Thoracic aorta (tissue), 2 donors: Measurements from ENCODE around the gene USP20. TPM values are rescaled to one million over a fixed set of nuclear protein-coding genes. Genes with fewer than 3 reads are reported as not detected.
"Not testable (repeated sequence)": the region's sequence is repeated elsewhere in the genome, so short reads cannot be mapped to it uniquely, and the experiment has no call there.

Source experiments
- ATAC-seq: fragments of 150-250 bp; one replicate; pipeline ENCODE4 v1.8.0; 2017; ENCODE audit warnings: low read depth; ENCODE audit not compliant: insufficient number of reproducible peaks, low FRiP score
- DNase-seq: peaks from one replicate; pipeline ENCODE4 v3.0.0-alpha.2; 2020; ENCODE audit warnings: low spot score
- H3K27ac ChIP-seq, 2 donors: fragments of 200-600 bp; sonication (generic); 1 replicate in 1 of 2; 2 replicates in 1 of 2; pipeline ENCODE4 v1.5.1; 2016; ENCODE audit warnings: mild to moderate bottlenecking in 2 of 2, moderate library complexity in 2 of 2
- H3K27me3 ChIP-seq: fragments of 200-600 bp; sonication (generic); replicated peaks from 2 replicates; pipeline ENCODE4 v1.6.0; 2016; ENCODE audit warnings: mild to moderate bottlenecking; ENCODE audit not compliant: insufficient read depth
- H3K36me3 ChIP-seq: fragments of 200-600 bp; sonication (generic); one replicate; pipeline ENCODE4 v1.5.1; 2016
- H3K4me1 ChIP-seq, 2 donors: fragments of 200-600 bp; sonication (generic); 1 replicate in 1 of 2; 2 replicates in 1 of 2; pipeline versions ENCODE4 v1.5.1 to v1.6.0; 2016; ENCODE audit warnings: low read depth in 2 of 2, mild to moderate bottlenecking in 1 of 2; ENCODE audit not compliant: control insufficient read depth in 1 of 2
- H3K4me3 ChIP-seq: fragments of 200-600 bp; sonication (generic); 2 replicates; pipeline ENCODE4 v1.5.1; 2016; ENCODE audit warnings: mild to moderate bottlenecking
- H3K9me3 ChIP-seq: fragments of 200-600 bp; sonication (generic); 2 replicates; pipeline ENCODE4 v1.5.1; 2016
- CTCF ChIP-seq: fragments of 200-600 bp; sonication (generic); IDR thresholded peaks from one replicate; pipeline ENCODE4 v1.5.1; 2019; ENCODE audit warnings: antibody characterized with exemption
- total RNA-seq, 2 donors: library from RNA; depleted of rRNA; stranded (reverse); fragments of >200 nt; gene quantifications; one replicate each; pipeline versions ENCODE4 v1.1.0 to v1.2.3, GENCODE V29; 2016

Gene USP20
- total RNA-seq, 2 donors from 2014 or later: 47.8 to 51.2 TPM

GRCh38 chr9:129889122-129889940 lies 54.1 kb downstream of the USP20 start:
- H3K36me3 ChIP-seq: no peaks in the 10 kb centered on the region
- TF ChIP-seq CTCF: no peak
- no peaks in the 10 kb centered on the region for H3K9me3 ChIP-seq
- no peak overlapping the region for H3K27ac ChIP-seq
- H3K4me3 ChIP-seq: no peak overlapping the region
- DNase-seq (no peak), ATAC-seq (no peak)
- H3K27me3 ChIP-seq: no peaks in the 10 kb centered on the region
- peaks cover 21 to 54% of the 10 kb centered on the region in 2 donors for H3K4me1 ChIP-seq

- Histone ChIP-seq H3K4me3 (peak overlapping the region; percentile 18), H3K27me3 (no peaks in the 10 kb centered on the region), H3K36me3 (peaks cover 2% of the 10 kb centered on the region), H3K27ac (no peak overlapping the region), H3K4me1 (peaks cover 21 to 47% of the 10 kb centered on the region in 2 donors), H3K9me3 (no peaks in the 10 kb centered on the region)
- no peak for TF ChIP-seq CTCF
- DNase-seq: no peak
- ATAC-seq: no peak
Observed at GRCh38 chr9:129889941-129890717, 54.9 kb downstream of the USP20 start.

GRCh38 chr9:129890718-129891299 lies 55.6 kb downstream of the USP20 start:
- H3K27ac ChIP-seq, H3K36me3 ChIP-seq, H3K27me3 ChIP-seq, DNase-seq, ATAC-seq, H3K4me3 ChIP-seq, H3K9me3 ChIP-seq: not testable (repeated sequence)
- peaks cover 21 to 41% of the 10 kb centered on the region in 2 donors for H3K4me1 ChIP-seq

- H3K4me3 ChIP-seq: peak overlapping the region; percentile 21
- H3K4me1 ChIP-seq: peaks cover 15 to 33% of the 10 kb centered on the region in 2 donors
- H3K27ac ChIP-seq: peak overlapping the region; percentile 48 to 53
Observed at GRCh38 chr9:129891569-129891968, 56.3 kb downstream of the USP20 start.

More at GRCh38 chr9:129891569-129891968, 56.3 kb downstream of the USP20 start:
- ATAC-seq: no peak
- Histone ChIP-seq H3K9me3 (no peaks in the 10 kb centered on the region), H3K27me3 (no peaks in the 10 kb centered on the region), H3K36me3 (peaks cover 6% of the 10 kb centered on the region)
- TF ChIP-seq CTCF: no peak
- no peak for DNase-seq
